8988T (cell line): ENCODE results near the gene SYT8.

Experiments used
- DNase-seq: peaks from one replicate; pipeline ENCODE4 v3.0.0; 2011

SYT8 gene

GRCh38 chr11:1819074-1819473 lies 15.7 kb upstream of the SYT8 start:
- DNase-seq, result no peak

- DNase-seq, result no peak
Measured at GRCh38 chr11:1820463-1821325, 14.1 kb upstream of the SYT8 start.

- no peak for DNase-seq
Measured at GRCh38 chr11:1821562-1821961, 13.2 kb upstream of the SYT8 start.

GRCh38 chr11:1822648-1823375 lies 12.0 kb upstream of the SYT8 start:
- no peak for DNase-seq

GRCh38 chr11:1823376-1824220 lies 11.2 kb upstream of the SYT8 start:
- DNase-seq, result no peak

GRCh38 chr11:1824221-1825038 lies 10.4 kb upstream of the SYT8 start:
- DNase-seq, result no peak

- no peak for DNase-seq
Measured at GRCh38 chr11:1825039-1825740, 9.6 kb upstream of the SYT8 start.

- DNase-seq, result no peak
Measured at GRCh38 chr11:1825785-1826451, 8.9 kb upstream of the SYT8 start.

GRCh38 chr11:1826552-1827094 lies 8.2 kb upstream of the SYT8 start:
- peak; percentile 93 for DNase-seq

- DNase-seq, result peak; percentile 89
Measured at GRCh38 chr11:1827095-1827813, 7.5 kb upstream of the SYT8 start.

- DNase-seq, result peak; percentile 41
Measured at GRCh38 chr11:1827931-1828330, 6.9 kb upstream of the SYT8 start.

- peak; percentile 34 for DNase-seq
Measured at GRCh38 chr11:1828542-1828941, 6.2 kb upstream of the SYT8 start.

- DNase-seq, result peak; percentile 97
Measured at GRCh38 chr11:1829039-1829820, 5.6 kb upstream of the SYT8 start.

GRCh38 chr11:1830004-1830321 lies 4.8 kb upstream of the SYT8 start:
- DNase-seq, result peak; percentile 33

GRCh38 chr11:1830322-1831223 lies 4.2 kb upstream of the SYT8 start:
- DNase-seq, result peak; percentile 68

- DNase-seq, result peak; percentile 34
Measured at GRCh38 chr11:1831338-1832210, 3.2 kb upstream of the SYT8 start.

GRCh38 chr11:1832211-1832919 lies 2.4 kb upstream of the SYT8 start:
- peak; percentile 97 for DNase-seq
